Activated CD8-positive, alpha-beta memory T cell treated with anti-CD3 and anti-CD28 coated beads, Interleukin-2, amount 50 U/mL, for 48 hours (primary cell): ENCODE results near the gene AP2A2.

Experiments
- DNase-seq: peaks from one replicate; pipeline ENCODE4 v3.0.0-alpha.2; 2020

AP2A2 gene

DNA sequence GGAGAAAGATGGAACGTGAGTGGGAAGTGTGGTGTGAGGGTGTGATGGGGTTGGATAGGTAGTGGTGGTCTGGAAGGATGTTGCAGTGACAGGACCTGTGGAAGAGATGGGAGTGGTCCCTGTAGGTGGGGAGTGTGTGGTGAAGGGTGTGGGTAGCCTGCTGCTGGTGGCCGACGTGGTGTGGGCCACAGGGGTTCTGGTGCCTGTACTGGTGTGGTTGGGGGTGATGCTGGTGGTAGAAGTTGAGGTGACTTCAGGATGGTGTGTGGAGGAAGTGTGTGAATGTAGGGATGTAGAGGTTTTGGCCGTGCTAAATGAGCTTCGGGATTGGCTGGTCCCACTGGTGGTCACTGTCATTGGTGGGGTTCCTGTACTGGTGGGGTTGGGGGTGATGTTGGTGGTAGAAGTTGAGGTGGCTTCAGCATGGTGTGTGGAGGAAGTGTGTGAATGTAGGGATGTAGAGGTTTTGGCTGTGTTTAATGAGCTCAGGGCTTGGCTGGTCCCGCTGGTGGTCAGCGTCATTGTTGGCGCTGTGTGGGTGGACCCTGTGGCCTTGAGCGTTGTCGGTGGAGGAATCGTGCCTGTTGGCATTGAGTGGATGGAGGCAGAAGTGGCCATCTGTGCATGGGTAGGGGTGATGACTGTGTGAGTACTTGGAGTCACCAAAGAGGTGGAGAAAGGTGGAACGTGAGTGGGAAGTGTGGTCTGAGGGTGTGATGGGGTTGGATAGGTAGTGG, 91.8 kb downstream of the AP2A2 start:
- peak; percentile 58 for DNase-seq

DNA sequence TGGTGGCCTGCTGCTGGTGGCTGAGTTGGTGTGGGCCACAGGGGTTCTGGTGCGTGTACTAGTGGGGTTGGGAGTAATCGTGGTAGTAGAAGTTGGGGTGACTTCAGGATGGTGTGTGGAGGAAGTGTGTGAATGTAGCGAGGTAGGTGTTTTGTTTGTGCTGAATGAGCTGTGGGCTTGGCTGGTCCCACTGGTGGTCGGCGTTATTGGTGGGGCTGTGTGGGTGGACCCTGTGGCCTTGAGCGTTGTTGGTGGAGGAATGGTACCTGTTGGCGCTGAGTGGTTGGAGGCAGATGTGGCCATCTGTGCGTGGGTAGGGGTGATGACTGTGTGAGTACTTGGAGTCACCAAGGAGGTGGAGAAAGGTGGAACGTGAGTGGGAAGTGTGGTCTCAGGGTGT, 92.4 kb downstream of the AP2A2 start:
- DNase-seq = no peak

DNA sequence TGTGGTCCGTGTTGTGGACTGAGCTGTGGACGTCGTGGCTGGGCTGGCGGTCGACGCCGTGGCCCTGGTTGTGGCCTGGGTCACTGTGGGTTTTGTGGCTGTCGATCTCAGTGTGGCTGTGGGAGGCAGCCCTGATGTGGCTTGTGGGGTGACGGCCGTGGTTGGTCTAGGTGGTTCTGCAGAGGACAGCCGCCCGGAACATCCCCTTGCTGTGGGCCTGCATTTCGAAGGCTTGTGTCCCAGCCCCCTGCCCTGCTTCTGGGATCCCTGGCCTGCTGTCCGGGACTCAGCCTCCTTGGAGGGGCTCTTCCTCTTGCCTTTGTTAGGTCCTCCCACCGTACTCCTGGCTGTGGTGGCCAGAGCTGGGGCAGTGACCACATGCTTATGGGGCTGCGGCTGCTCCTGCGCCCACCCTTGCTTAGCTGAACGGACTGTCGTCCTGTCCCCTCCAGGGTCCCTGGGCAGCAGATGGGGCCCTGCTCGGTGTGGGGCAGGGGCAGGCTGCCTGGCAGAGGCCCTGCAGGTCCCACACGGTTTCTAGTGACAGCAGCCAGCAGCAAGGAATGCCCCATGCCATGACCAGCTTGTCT, 93.7 kb downstream of the AP2A2 start:
- DNase-seq = no peak

DNA sequence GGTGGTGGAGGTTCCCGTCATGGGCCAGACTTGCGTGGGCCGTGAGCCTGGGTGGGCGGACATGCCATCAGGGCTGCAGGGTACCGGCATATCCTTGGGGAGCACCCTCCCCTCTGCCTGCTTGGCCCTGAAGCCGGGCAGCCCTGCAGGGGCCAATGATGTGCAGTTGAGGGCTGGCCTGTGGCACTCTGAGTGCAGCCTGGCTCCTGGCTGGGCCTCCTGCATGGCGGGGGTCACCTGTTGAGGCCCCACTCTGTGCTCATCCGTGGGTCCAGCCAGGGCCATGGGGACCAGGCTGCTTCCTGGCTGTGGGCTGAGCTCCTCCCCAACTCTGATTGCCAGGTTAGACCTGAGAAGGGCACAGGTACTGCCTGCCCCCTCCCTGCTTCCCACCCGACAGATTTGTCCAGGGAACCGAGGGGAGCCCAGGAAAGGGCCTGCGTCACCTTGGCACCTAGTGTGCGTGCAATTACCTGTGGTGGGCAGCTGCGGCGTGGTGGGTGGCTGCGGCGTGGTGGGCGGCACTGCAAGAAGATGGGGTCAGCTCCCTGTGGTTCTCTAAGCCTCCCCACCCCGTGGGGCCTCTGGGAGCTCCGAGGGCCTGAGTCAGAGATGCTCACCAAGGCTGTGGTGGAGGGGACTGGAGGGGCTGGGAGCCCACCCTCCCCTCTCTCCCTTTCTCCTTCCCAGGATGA, 94.7 kb downstream of the AP2A2 start:
- DNase-seq = no peak

DNA sequence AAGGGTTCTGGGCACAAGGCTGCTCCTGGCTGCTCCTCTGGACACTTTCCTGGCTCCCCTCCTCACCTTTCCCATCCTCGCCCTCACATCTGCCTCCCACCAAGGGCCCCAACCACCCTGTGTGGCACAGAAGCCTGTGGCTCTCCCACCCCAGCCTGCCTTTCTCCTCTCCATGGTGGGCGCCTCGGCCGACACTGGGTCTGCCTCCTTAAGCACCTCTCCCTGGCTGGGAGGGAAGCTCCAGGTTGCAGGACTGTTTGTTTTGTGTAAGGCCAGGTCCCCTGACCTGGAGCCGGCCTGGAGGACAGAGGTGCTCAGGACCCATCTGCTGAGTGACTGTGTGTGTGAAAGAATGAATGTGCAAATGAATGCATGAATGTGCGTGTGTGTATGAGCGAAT, 96.7 kb downstream of the AP2A2 start:
- no peak for DNase-seq

DNA sequence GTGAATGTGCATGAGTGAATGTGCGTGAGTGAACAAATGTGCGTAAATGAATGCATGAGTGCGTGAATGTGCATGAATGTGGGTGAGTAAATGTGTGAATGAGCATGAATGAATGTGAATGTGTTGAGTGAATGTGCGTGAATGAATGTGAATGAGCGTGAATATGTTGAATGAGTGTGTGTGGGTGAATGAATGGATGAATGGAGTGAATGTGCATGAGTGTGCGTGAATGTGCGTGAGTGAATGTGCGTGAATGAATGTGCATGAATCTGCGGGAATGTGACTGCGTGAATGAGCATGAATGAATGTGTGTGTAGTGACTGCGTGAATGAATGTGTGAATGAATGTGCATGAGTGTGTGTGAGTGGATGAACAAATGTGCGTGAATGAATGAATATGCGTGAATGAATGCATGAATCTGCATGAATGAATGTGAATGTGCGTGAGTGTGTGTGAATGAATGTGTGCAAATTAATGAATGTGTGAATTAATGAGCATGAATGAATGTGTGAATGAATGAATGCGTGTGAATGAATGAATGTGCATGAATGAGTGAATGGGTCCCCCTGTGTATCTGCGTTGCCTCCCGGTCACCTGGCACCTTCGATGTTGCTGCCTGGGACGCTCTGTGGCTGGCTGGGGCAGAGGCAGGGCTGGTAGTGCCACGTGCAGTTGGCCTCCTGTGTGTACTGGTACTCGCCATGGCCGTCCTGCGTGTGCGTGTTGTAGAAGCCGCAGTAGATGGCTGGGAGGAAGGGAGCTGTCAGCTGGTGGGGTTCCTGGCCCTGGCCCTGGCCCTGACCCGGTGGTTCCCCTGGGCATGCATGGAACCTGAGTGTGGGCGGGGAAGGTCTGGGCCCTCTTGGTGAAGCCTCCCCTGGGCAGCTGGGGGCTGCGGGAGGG, 97.5 kb downstream of the AP2A2 start:
- DNase-seq = no peak

DNA sequence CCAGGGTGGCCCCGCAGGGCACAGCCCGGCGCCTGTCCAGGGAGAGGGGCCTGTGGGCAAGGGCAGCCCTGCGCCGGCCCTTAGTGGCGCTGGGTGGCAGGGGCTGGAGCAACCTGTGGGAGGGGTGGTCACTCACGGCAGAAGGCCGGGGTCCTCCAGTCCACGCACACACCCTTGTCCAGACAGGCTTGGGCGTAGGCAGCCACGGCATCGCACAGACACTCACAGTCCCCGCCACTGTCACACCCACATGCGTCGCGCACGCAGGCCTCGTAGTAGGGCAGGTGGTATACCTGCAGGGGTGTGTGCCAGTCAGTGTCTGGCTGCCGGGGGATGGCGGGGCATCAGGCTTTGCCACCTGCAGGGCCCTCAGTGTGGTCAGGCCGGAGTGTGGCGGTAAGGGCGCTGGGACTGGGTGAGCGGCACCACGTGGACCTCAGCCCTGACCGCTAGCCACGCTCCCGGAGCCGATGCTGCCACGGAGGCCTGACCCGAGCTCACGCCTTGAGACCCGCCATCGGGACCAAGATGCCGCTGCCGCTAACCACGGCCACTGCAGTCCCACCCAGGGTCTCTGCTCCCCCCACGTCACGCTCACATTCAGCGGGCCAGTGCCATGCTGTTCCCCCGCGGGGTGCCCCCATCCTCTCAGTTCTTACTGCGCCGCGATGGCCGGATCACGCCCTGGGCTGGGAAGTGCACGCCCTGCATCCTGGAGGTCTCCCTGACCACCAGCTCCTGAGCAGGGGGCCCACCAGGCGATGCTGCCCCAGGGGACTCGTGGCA, 98.3 kb downstream of the AP2A2 start:
- no peak for DNase-seq

DNA sequence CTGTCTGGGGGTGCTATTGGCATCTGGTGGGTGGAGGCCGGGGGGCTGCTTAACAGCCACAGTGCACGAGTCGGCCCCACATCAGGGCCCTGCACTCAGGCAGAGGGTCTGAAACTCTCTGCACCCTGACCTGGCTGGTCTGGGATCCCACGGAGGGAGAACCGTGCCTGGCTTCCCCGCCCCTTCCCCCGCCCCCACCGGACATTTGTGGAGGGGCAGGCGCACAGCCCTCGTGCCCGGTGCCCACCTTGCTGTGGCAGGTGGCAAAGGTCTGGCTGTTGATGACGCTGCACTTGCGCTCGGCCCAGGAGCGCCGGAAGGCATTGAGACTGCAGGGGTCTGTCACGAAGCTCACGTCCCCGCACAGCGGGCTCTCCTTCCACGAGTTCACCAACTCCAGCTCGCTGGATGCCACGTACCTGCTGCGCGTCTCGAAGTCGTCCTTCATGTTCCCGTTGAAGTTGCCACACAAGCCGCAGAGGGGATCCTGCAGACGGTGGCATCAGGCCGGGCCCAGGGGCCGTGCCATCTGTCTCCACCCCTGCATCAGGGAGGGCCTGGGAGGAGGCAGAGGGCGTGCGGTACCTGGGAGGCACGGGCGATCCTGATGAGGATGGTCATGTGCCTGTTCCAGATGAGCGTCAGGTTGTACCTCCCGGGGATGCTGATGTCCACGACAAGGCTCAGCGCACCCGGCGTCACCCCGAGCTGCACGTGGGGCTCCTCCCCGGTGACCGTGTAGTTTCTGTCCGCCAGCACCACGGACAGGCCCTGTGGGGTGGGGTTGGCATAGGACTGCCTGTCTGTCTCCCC, 99.1 kb downstream of the AP2A2 start:
- DNase-seq = no peak

DNA sequence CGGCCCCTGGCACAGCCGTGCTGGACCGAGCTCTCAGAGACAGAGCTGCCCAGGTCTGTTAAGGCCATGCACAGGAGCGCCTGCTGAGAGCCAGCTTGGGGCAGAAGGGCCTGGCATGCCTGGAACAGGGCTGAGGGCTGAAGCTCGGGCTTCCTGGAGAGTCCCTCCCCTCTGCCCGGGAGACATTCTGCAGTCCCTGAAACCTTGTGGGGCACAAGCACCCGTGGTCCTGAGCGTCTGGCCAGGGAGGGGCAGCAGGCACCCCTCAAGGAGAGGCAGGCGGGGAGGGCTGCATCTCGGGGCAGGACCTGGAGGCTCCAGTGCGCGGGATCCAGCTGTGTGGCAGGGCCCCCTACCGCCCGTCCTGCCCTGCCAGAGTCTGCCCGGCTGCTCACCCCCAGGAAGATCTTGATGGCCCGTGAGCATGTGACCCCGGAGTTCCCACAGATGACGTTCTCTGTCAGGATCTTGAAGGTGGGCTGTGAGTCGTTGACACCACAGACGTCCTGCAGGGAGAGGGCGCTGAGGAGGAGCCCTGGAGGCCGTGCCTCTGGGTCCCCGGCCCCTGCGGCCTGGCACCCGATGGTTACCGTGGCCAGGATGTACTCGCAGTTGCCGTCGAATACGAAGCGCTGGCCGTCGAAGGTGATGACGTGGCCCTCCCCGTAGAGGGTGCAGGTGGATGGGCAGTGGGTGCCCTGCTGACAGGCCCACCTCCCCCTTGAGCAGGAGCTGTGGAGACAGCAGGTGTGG, 99.9 kb downstream of the AP2A2 start:
- DNase-seq = no peak

DNA sequence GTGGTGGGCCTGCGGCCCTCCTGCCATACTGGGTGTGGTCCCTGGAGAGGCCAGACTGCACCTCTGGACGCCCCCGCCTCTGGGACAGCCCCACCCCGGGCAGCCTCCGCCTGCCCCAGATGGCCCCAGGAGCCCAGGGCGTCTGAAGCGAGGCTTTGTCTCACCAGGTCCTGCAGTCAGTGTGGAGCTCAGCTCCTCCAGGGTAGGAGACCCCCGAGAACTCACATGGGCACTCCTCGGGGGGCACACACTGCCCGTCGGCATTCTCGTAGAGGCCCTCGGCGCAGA, 100.4 kb downstream of the AP2A2 start:
- no peak for DNase-seq

DNA sequence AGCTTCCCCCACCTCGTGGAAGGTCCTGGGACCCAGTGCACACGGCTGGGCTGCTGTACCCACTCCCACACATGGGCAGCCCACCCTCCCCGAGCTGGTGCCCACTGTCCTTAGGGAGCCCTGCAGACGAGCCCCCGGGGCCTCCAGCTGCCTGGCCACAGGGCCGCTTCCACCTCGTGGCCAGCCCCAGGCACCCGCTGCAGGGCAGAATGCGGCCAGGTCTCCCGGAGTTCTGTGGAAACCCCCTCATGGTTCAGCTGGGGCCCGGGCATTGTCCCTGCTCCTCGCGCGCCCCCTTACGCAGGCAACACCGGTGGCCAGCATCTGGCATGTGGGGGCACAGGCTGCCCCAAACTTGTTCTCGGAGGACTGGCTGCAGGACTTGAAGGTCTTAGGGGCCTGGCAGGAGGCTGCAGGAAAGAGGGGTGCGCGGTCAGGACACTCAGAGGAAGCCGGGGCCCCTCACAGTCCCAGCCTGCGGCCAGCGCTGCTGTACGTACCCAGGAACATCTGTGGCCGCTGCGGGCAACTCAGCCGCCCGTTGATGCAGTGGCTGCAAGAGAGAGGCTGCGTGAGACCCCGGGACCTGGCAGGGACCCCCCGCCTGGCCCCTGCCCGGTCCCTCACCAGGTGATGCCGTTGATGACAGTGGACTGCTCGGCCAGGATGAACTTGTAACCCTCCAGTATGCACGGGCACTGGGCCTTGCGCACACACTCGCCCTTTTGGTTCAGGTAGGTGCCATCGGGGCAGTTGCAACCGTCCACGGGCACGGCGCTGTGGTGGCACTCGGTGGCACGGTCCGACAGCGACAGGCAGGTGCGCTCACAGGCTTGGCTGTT, 101.2 kb downstream of the AP2A2 start:
- no peak for DNase-seq

DNA sequence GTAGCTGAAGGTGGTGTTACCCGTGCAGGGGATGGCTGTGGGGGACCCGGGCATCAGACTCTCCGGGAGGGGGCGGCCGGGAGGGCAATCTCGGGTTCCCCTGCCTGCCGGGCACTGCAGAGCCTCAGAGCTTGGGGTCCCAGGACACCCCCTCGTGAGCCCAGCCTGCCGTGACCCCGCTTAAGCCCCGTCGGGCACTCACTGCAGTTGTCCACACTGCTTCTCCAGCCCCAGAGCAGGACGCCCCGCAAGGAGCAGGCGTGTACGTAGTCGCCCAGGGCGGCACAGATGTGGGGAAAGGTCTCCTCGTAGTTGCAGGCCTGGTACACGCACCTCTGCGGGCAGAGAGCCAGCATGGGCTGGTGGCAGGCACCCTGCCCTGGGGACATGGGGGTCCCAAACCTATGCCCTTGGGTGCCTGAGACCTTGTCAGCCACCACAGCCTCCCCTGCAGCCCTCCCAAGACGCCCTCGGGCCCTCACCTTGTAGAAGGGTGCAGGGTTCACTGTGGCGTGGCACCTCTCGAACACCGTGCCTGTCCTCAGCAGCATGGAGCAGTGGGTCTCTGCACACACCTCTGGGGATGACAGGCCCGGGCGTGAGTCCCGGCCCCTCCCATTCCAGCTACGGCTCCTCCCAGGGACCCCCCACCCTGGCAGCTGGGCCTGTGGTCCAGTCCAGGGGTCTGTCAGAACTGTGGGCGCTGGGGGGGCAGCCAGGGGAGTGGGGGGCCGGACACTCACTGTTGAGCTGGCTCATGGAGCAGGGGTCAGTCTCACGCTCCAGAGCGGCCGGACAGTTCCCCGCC, 102.0 kb downstream of the AP2A2 start:
- no peak for DNase-seq

DNA sequence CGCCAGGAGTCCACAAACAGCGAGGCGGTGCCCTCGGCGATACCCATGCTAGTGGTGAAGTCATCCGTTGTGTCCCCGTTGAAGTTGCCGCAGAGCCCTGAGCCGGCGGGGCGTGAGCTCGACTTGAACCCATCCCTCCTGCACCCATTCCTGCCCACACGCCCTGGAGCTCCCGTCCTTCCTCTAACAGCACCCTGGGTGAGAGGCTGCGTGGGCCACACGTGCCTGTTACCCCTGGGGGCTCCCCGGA, 102.5 kb downstream of the AP2A2 start:
- DNase-seq = no peak

DNA sequence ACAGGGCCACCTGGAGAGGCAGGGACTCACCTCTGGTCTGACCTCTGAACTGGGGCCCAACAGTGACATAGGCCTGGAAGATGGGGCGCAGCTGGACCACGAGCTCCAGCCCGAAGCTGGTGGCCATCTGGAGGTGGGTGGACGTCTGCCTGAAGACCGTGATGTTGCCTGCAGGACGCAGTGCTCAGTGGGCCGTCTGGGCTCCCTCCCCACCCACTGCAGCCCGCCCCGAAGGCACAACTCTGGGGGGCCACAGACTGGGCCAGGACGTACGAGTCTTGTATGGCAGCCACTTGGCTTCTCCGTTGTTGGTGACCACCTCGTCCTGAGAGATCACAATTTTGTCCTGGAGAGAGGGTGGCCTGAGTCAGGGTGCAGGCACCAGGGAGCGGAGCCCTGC, 102.9 kb downstream of the AP2A2 start:
- no peak for DNase-seq

DNA sequence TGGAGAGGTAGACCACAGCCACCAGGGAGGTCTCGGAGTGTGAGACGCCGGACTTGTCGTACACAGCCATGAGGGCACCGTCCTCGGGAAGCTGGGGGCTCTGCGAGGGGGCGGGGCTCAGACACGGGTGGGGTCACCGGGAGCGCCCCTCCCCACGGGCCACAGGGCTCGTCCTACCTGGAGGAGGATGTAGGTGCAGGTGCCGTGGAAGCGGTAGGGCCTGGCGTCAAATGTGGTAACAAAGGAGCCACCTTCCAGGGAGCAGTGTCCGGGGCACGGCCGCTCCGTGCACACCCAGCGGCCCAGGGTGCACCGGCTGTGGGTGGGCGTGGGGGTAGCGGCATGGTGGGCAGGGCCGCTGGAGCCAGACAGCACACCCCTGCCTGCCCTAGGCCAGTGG, 103.4 kb downstream of the AP2A2 start:
- DNase-seq = no peak

DNA sequence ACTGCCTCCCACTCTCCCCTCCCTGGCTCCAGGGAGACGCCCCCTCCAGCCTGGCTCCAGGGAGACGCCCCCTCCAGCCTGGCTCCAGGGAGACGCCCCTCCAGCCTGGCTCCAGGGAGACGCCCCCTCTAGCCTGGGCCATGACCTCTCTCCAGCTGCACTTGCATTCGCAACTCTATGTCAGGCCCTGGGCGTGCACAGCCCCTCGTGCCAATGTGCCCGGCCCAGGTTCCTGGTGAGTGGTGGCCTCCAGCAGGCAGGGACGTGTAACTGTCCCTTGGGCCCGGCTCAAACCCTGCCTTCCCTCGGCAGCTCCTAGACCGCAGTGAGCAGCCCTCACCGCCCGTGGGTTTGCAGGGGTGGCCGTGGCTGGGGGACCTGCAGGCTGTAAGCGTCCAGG, 104.0 kb downstream of the AP2A2 start:
- DNase-seq = no peak

DNA sequence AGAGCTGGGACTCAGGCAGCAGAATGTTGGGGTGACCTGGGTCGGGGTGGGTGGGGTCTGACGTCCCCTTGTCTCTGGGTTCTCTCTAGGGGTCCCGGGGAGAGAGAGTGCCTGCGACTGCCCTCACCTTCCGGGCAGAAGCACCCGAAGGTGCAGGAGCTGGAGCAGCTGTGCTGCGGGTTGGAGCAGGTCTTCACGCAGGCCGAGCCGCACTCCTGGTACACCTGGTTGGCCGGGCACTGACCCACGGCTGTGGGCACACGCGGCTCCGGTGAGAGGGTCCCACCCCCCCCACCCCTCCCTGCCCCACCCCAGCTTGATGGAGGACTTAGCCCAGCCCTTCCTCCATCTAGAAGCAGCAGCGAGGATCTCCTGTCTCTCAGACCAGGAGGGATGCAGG, 104.4 kb downstream of the AP2A2 start:
- no peak for DNase-seq

DNA sequence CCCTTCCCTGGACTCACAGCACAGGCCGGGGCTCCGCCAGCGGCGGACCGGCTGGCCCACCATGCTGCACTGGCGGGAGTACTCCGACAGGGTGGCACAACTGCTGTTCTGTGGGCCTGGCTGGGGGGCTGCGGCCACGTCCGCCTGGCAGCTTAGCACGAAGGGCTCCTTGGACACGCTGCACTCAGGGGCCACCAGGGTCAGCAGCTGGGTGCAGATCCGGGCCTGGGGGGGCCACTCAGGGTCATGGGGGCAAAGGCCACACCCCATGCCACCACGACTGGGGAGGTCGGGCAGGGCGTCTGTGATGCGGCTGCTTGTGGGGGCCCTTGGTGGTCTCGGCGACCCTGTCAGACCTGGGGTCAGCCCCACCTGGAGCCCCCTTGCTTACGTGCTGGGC, 104.9 kb downstream of the AP2A2 start:
- no peak for DNase-seq

DNA sequence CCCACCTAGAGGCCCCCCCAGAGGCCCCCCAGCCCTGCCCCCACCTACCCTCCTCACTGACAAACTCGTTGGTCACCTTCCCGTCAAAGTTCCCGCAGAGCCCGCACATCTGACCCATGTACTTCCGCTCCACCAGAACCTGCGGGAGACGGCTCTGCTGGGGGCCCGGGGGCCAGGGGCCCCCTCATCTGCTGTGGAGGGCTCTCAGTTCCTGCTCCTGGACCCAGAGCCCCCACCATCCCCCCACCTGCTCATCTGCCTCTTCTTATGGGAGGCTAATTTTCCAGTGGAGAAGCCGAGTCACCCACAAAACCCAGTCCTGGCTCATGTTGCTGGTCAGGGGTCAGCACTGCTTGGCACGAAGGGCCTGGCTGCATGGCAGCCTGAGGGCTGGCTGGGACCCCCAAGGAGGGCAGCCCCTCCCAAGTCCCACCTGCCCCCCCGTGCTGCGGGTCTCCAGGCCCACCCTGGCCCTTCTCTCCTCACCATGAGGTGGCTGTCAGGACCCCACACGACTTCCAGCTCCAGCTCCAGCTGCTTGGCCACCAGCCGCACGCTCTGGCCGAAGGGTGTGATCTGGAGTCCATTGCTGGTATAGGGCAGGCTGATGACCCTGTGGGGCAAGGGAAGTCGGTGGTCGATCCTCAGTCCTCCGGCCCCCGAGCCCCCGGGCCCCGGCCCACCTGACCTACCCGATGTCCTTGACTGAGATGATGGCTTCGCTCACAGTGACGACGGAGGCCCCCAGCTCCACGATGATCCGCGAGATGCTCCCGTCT, 105.6 kb downstream of the AP2A2 start:
- DNase-seq = no peak
